Superior temporal gyrus (tissue), 1 donor: ENCODE data around the gene AAK1.

Experiments
- DNase-seq: peaks from one replicate; pipeline ENCODE4 v3.0.0-alpha.2; 2016; ENCODE audit errors: extremely low spot score

The AAK1 gene

GRCh38 chr2:69601179-69601612, 42.3 kb downstream of the AAK1 start:
- no peak for DNase-seq

- no peak for DNase-seq
Observed at GRCh38 chr2:69600425-69600824, 43.1 kb downstream of the AAK1 start.

GRCh38 chr2:69597843-69598610, 45.5 kb downstream of the AAK1 start:
- no peak for DNase-seq

- DNase-seq: no peak
Observed at GRCh38 chr2:69597105-69597504, 46.4 kb downstream of the AAK1 start.

GRCh38 chr2:69594341-69594740, 49.2 kb downstream of the AAK1 start:
- DNase-seq: no peak

GRCh38 chr2:69592511-69592910, 51.0 kb downstream of the AAK1 start:
- DNase-seq: no peak

- DNase-seq: no peak
Observed at GRCh38 chr2:69589973-69590652, 53.4 kb downstream of the AAK1 start.

GRCh38 chr2:69588945-69589344, 54.6 kb downstream of the AAK1 start:
- DNase-seq: no peak

GRCh38 chr2:69588403-69588802, 55.1 kb downstream of the AAK1 start:
- no peak for DNase-seq

- DNase-seq: no peak
Observed at GRCh38 chr2:69585855-69586555, 57.5 kb downstream of the AAK1 start.

GRCh38 chr2:69584127-69584889, 59.2 kb downstream of the AAK1 start:
- DNase-seq: no peak

- DNase-seq: no peak
Observed at GRCh38 chr2:69583321-69583833, 60.2 kb downstream of the AAK1 start.

GRCh38 chr2:69582582-69583176, 60.9 kb downstream of the AAK1 start:
- no peak for DNase-seq

- DNase-seq: no peak
Observed at GRCh38 chr2:69581774-69582581, 61.6 kb downstream of the AAK1 start.

- no peak for DNase-seq
Observed at GRCh38 chr2:69580486-69580885, 63.1 kb downstream of the AAK1 start.

- DNase-seq: no peak
Observed at GRCh38 chr2:69579536-69579935, 64.0 kb downstream of the AAK1 start.

GRCh38 chr2:69578198-69578540, 65.4 kb downstream of the AAK1 start:
- no peak for DNase-seq

- DNase-seq: no peak
Observed at GRCh38 chr2:69577467-69578197, 65.9 kb downstream of the AAK1 start.

GRCh38 chr2:69576880-69577279, 66.7 kb downstream of the AAK1 start:
- no peak for DNase-seq

- no peak for DNase-seq
Observed at GRCh38 chr2:69575926-69576325, 67.6 kb downstream of the AAK1 start.
